Common myeloid progenitor, CD34-positive (primary cell): ENCODE data around the gene AUH.
"Not testable (repeated sequence)": the region's sequence is repeated elsewhere in the genome, so short reads cannot be mapped to it uniquely, and the experiment has no call there.

ENCODE experiments used
- CTCF ChIA-PET: fragments of 350-600 bp; sonication (Branson Sonifier 250); formaldehyde crosslinking; loops from one replicate; lab custom pipeline; 2021; ENCODE audit warnings: antibody characterized with exemption; lab: Charles Lee
- POLR2A ChIA-PET: fragments of 350-600 bp; sonication (Branson Sonifier 250); formaldehyde crosslinking; loops from one replicate; lab custom pipeline; 2021; ENCODE audit warnings: antibody characterized with exemption; lab: Charles Lee
- DNase-seq, 3 donors: peaks; one replicate each; pipeline versions ENCODE4 v3.0.0 to v3.0.0-alpha.2; 2013
- H3K27ac ChIP-seq, 2 experiments: 1 replicate in 1 of 2; 2 replicates in 1 of 2; pipeline ENCODE4 v1.7.0; 2013; ENCODE audit warnings: inconsistent platforms in 2 of 2, low read length in 2 of 2, mild to moderate bottlenecking in 2 of 2, low read depth in 1 of 2, moderate library complexity in 1 of 2; ENCODE audit not compliant: severe bottlenecking in 2 of 2, insufficient read depth in 1 of 2, poor library complexity in 1 of 2
- H3K27me3 ChIP-seq, 5 experiments: replicated peaks in 2 of 5; 1 replicate in 3 of 5; 2 replicates in 2 of 5; pipeline versions ENCODE4 v1.6.1 to v1.7.0; 2013; ENCODE audit warnings: low read length in 4 of 5, mild to moderate bottlenecking in 2 of 5, moderate library complexity in 2 of 5, inconsistent platforms in 1 of 5; ENCODE audit not compliant: insufficient read depth in 5 of 5, control insufficient read depth in 4 of 5
- H3K36me3 ChIP-seq, 4 experiments: 1 replicate in 2 of 4; 2 replicates in 2 of 4; pipeline versions ENCODE4 v1.6.1 to v1.7.0; 2013; ENCODE audit warnings: low read length in 3 of 4, control low read depth in 1 of 4, mild to moderate bottlenecking in 1 of 4; ENCODE audit not compliant: control insufficient read depth in 4 of 4, insufficient read depth in 4 of 4
- H3K4me1 ChIP-seq, 4 experiments: 1 replicate in 3 of 4; 2 replicates in 1 of 4; pipeline versions ENCODE4 v1.6.1 to v1.7.1; 2013; ENCODE audit warnings: low read length in 3 of 4, mild to moderate bottlenecking in 3 of 4, control low read depth in 1 of 4, inconsistent platforms in 1 of 4, moderate library complexity in 1 of 4; ENCODE audit not compliant: control insufficient read depth in 4 of 4, insufficient read depth in 4 of 4; ENCODE audit errors: control extremely low read depth in 1 of 4
- H3K4me3 ChIP-seq, 7 experiments: 1 replicate in 4 of 7; 2 replicates in 3 of 7; pipeline versions ENCODE4 v1.5.1 to v1.7.0; 2013; ENCODE audit warnings: mild to moderate bottlenecking in 7 of 7, low read length in 6 of 7, moderate library complexity in 6 of 7, inconsistent platforms in 2 of 7, low read depth in 2 of 7, control low read depth in 1 of 7; ENCODE audit not compliant: insufficient read depth in 4 of 7, control insufficient read depth in 1 of 7; ENCODE audit errors: extremely low read depth in 1 of 7
- H3K9me3 ChIP-seq, 5 experiments: 1 replicate in 4 of 5; 2 replicates in 1 of 5; pipeline versions ENCODE4 v1.6.1 to v1.7.1; 2013; ENCODE audit warnings: low read length in 4 of 5, mild to moderate bottlenecking in 2 of 5, inconsistent platforms in 1 of 5, low read depth in 1 of 5, moderate library complexity in 1 of 5; ENCODE audit not compliant: control insufficient read depth in 4 of 5, insufficient read depth in 2 of 5; ENCODE audit errors: control extremely low read depth in 1 of 5
- whole genome bisulfite sequencing: methylation state at CpG from one replicate; pipeline ENCODE4 v1.1.5; 2013; ENCODE audit not compliant: insufficient coverage; 5-methylcytosine and 5-hydroxymethylcytosine counted together

AUH gene

DNA sequence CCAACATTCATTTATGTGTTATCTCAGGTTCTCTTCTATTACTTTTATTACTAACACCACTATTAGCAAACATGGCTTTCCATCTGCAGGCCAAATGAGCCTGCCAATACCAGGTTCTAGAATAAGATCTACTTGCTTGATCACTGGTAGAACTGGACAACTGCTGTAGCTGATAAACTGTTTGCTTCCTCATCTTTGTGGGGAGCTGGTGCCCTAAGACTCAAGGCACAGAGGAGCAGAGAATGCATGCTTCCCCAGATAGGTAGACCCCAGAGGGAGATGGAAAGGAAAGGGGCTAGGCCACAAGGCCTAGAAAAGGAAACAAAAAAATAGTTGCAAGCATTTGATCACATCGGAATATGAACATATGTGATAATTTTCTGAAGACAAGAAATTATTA, 30.7 kb upstream of the AUH start:
- no peak overlapping the region for H3K27ac ChIP-seq
- peak; percentile 50 to 86 (median 73) for DNase-seq
- no peaks in the 10 kb centered on the region for H3K9me3 ChIP-seq
- CTCF ChIA-PET: no interaction called here
- no CpG with 5 or more reads among the region's 1 CpG for WGBS
- peaks cover 4 to 28% (median 17%) of the 10 kb centered on the region in 4 experiments for H3K4me1 ChIP-seq
- no peaks in the 10 kb centered on the region for H3K36me3 ChIP-seq
- POLR2A ChIA-PET: no interaction called here
- H3K4me3 ChIP-seq: no peak overlapping the region
- H3K27me3 ChIP-seq: no peaks in the 10 kb centered on the region

GRCh38 chr9:91391818-91392217, 30.1 kb upstream of the AUH start:
- WGBS: 100% methylated on average over 2 of the region's 2 CpGs
- Histone ChIP-seq H3K4me3 (no peak overlapping the region), H3K4me1 (peaks cover 4 to 28% (median 17%) of the 10 kb centered on the region in 4 experiments), H3K27ac (no peak overlapping the region), H3K9me3 (no peaks in the 10 kb centered on the region), H3K27me3 (no peaks in the 10 kb centered on the region), H3K36me3 (no peaks in the 10 kb centered on the region)
- POLR2A ChIA-PET: no interaction called here
- no peak for DNase-seq
- CTCF ChIA-PET: no interaction called here

- Histone ChIP-seq H3K27ac (no peak overlapping the region), H3K4me3 (no peak overlapping the region), H3K9me3 (no peaks in the 10 kb centered on the region), H3K27me3 (no peaks in the 10 kb centered on the region), H3K36me3 (no peaks in the 10 kb centered on the region), H3K4me1 (peaks cover 4 to 28% (median 17%) of the 10 kb centered on the region in 4 experiments)
- DNase-seq: no peak
- CTCF ChIA-PET: no interaction called here
- POLR2A ChIA-PET: no interaction called here
- whole genome bisulfite sequencing: 90% methylated on average over 2 of the region's 5 CpGs
These were observed 29.7 kb upstream of the AUH start for GRCh38 chr9:91391412-91391811.

- H3K27ac ChIP-seq, CTCF ChIA-PET, DNase-seq, H3K9me3 ChIP-seq, H3K4me3 ChIP-seq, H3K36me3 ChIP-seq, POLR2A ChIA-PET, H3K27me3 ChIP-seq: not testable (repeated sequence)
- WGBS: 98% methylated on average over 3 of the region's 4 CpGs
- peaks cover 0 to 14% (median 6%) of the 10 kb centered on the region in 4 experiments for H3K4me1 ChIP-seq
These were observed 28.0 kb upstream of the AUH start for GRCh38 chr9:91389686-91390085.

GRCh38 chr9:91386765-91387164, 25.0 kb upstream of the AUH start:
- DNase-seq: no peak
- Histone ChIP-seq H3K36me3 (no peaks in the 10 kb centered on the region), H3K4me1 (peaks cover 0 to 2% (median under 1%) of the 10 kb centered on the region in 4 experiments), H3K27ac (no peak overlapping the region), H3K9me3 (no peaks in the 10 kb centered on the region), H3K27me3 (no peaks in the 10 kb centered on the region), H3K4me3 (no peak overlapping the region)
- ChIA-PET POLR2A (no interaction called here), CTCF (interaction anchor here (0.6 kb wide), 1 partner anchor 274 kb away, joined by 3 read pairs; no protein-coding TSS in a partner anchor)

DNA sequence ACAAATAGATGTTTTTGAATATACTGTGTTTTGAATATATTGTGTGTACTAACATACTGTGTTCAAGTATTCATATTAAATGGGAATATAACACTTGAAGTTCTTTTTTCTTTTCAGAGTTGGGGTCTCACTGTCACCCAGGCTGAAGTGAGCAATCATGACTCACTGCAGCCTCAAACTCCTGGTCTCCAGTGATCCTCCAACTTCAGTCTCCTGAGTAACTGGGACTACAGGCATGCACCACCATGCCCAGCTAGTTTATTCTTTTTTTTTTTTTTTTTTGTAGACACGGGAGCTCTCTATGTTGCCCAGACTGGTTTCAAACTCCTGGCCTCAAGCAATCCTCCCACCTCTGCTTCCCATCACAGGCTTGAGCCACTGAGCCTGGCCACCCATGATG, 23.2 kb upstream of the AUH start:
- Histone ChIP-seq H3K9me3 (no peaks in the 10 kb centered on the region), H3K27ac (no peak overlapping the region), H3K27me3 (no peaks in the 10 kb centered on the region), H3K36me3 (no peaks in the 10 kb centered on the region), H3K4me1 (no peaks in the 10 kb centered on the region), H3K4me3 (no peak overlapping the region)
- DNase-seq: no peak
- CTCF ChIA-PET: no interaction called here
- POLR2A ChIA-PET: no interaction called here
- no CpG with 5 or more reads among the region's 1 CpG for WGBS

- no peaks in the 10 kb centered on the region for H3K36me3 ChIP-seq
- CTCF ChIA-PET: interaction anchor here (0.6 to 0.9 kb wide), 3 partner anchors 10 to 178 kb away, joined by 3 read pairs; partner anchors contain the start of gene NFIL3
These were observed 21.9 kb upstream of the AUH start for GRCh38 chr9:91383577-91383976.

More at GRCh38 chr9:91383577-91383976, 21.9 kb upstream of the AUH start:
- Histone ChIP-seq H3K4me1 (peaks cover 0 to 2% (median under 1%) of the 10 kb centered on the region in 4 experiments), H3K4me3 (no peak overlapping the region), H3K27ac (no peak overlapping the region), H3K27me3 (no peaks in the 10 kb centered on the region), H3K9me3 (peaks cover 0 to 1% (median 0%) of the 10 kb centered on the region in 5 experiments)
- no peak for DNase-seq
- POLR2A ChIA-PET: no interaction called here
